ENCODE measurements around the gene TTC27.
"Not testable (repeated sequence)": the region's sequence is repeated elsewhere in the genome, so short reads cannot be mapped to it uniquely, and the experiment has no call there.

TTC27 gene

DNA sequence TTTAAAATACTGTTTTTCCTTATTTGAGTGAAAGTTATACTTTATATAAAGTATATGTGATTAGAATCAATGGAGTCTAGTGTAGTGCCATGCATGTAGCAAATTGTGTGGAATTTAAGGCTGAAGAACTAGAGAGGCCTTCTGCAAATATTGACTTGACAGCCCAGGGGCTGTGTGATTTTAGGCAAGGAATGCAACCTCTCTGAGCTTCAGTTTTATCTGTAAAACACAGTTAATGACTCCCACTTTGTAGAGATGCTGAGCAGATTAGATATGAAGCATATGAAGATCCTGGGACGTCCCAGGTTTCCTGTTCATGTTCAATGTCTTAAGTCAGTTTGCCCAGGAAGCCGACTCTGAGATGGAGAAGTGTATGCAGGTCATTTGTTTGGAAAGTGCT, 235.5 kb downstream of the TTC27 start:
- no peak overlapping the region for H3K27ac ChIP-seq
- TF ChIP-seq, protein P1, sequence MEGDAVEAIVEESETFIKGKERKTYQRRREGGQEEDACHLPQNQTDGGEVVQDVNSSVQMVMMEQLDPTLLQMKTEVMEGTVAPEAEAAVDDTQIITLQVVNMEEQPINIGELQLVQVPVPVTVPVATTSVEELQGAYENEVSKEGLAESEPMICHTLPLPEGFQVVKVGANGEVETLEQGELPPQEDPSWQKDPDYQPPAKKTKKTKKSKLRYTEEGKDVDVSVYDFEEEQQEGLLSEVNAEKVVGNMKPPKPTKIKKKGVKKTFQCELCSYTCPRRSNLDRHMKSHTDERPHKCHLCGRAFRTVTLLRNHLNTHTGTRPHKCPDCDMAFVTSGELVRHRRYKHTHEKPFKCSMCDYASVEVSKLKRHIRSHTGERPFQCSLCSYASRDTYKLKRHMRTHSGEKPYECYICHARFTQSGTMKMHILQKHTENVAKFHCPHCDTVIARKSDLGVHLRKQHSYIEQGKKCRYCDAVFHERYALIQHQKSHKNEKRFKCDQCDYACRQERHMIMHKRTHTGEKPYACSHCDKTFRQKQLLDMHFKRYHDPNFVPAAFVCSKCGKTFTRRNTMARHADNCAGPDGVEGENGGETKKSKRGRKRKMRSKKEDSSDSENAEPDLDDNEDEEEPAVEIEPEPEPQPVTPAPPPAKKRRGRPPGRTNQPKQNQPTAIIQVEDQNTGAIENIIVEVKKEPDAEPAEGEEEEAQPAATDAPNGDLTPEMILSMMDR (conservative IDR thresholded peaks at IDR 0.05), result no peak
- TF ChIP-seq ZFX (IDR thresholded peaks at IDR 0.05), result no peak

DNA sequence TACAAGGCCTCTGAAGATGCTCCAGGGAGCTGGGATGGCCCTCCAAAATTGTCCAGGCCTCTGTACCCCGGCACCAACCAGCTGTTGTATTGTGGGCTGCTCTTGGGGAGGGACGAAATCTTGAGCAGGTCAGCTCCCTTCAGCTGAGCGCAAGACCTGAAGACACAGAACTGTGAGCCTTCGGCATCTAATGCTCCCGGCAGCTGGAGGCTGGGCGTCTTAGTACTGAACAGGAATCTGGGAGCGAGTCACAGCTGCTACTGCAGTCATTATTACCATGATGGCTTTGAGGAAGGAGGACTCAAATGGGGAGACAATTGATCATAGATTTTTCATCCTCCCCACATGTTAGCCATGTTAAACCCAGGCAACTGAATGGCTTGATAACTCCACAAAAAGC, 236.0 kb downstream of the TTC27 start:
- H3K27ac ChIP-seq, result no peak overlapping the region
- no peak for TF ChIP-seq ZFX (IDR thresholded peaks at IDR 0.05)
- TF ChIP-seq, protein P1 (conservative IDR thresholded peaks at IDR 0.05), result no peak

GRCh38 chr2:32864334-32865111, 236.7 kb downstream of the TTC27 start:
- H3K27ac ChIP-seq, result no peak overlapping the region
- TF ChIP-seq ZFX (IDR thresholded peaks at IDR 0.05), result no peak
- TF ChIP-seq, protein P1 (conservative IDR thresholded peaks at IDR 0.05), result no peak

DNA sequence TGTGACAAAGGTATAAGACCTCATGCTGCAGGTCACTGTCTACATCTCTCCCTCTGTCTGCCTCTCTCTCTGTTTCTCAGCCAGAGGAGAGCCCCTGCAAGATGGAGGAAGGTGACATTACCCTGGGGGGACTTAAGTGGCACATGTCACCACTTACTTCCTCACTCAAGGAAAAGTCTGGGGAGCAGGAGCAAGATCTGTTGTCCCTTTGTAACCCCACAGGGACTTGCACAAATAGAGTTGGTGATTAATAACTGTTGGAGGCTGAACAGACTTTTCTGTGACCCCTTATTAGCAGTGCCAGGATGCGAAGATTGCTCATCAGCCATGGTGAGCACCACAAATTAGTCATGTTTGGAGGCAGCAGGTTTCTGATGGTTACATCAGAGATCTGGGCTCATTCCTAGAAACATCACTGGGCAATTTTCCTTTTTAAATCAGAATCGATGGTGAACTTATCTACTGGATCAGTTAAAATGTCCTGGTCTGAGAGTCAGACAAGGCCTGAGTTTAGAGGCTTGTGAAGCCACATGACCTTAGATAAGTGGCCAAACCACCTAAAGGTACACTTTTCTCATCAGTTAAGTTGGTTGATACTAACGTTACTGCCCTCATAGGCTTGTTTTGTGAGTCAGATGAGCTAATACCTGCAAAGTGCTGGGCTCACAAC, 237.7 kb downstream of the TTC27 start:
- no peak for TF ChIP-seq ZFX (IDR thresholded peaks at IDR 0.05)
- TF ChIP-seq, protein P1 (conservative IDR thresholded peaks at IDR 0.05), result no peak
- no peak overlapping the region for H3K27ac ChIP-seq

- H3K27ac ChIP-seq, result not testable (repeated sequence)
These were observed 238.6 kb downstream of the TTC27 start for GRCh38 chr2:32866462-32866861.
